ENCODE data around the gene BANF2. TPM values are rescaled to one million over a fixed set of nuclear protein-coding genes. Genes with fewer than 3 reads are reported as not detected.

BANF2 gene
- total and polyA plus RNA-seq, 2 of the 13 experiments (the other 11 are each of a cell fraction or from before 2014, with no cell fraction given): 0.35 TPM; not detected in 1

GRCh38 chr20:17765017-17765416, 65.3 kb downstream of the BANF2 start (continued):
- TF ChIP-seq ZBTB46 (CRISPR knock-in tag; IDR thresholded peaks at IDR 0.05; ENCODE audit: borderline replicate concordance) (no peak), POLR2A (IDR thresholded peaks at IDR 0.05; ENCODE audit: insufficient read depth in 1 of 2, low read depth in 2 of 2, low read length in 2 of 2) (no peak), ELF3 (CRISPR knock-in tag; IDR thresholded peaks at IDR 0.05) (no peak), GPN1 (CRISPR knock-in tag; IDR thresholded peaks at IDR 0.05; ENCODE audit: borderline replicate concordance) (no peak), ARID4A (CRISPR knock-in tag; IDR thresholded peaks at IDR 0.05; ENCODE audit: borderline replicate concordance) (0 out of 2 replicates have a peak, but pooled peaks have one; percentile 18), FOXP4 (CRISPR knock-in tag; IDR thresholded peaks at IDR 0.05) (no peak), ZNF768 (CRISPR knock-in tag; IDR thresholded peaks at IDR 0.05) (peak; percentile 24; the same call in 1 of the 2 replicates), RCOR2 (CRISPR knock-in tag; IDR thresholded peaks at IDR 0.05) (no peak), SNAPC5 (CRISPR knock-in tag; IDR thresholded peaks at IDR 0.05; ENCODE audit: borderline replicate concordance) (no peak), THAP11 (CRISPR knock-in tag; IDR thresholded peaks at IDR 0.05) (no peak), ZBTB49 (CRISPR knock-in tag; IDR thresholded peaks at IDR 0.05; ENCODE audit: borderline replicate concordance) (no peak), HOXD1 (CRISPR knock-in tag; IDR thresholded peaks at IDR 0.05) (no peak), MAFF (IDR thresholded peaks at IDR 0.05; ENCODE audit: low read depth, low read length) (no peak), ZNF572 (CRISPR knock-in tag; IDR thresholded peaks at IDR 0.05) (0 out of 2 replicates have a peak, but pooled peaks have one; percentile 25)

Data from HepG2 (cell line).